ENCODE measurements around the gene CDC42BPA. TPM values are rescaled to one million over a fixed set of nuclear protein-coding genes. Genes with fewer than 3 reads are reported as not detected.
"Not testable (repeated sequence)": the region's sequence is repeated elsewhere in the genome, so short reads cannot be mapped to it uniquely, and the experiment has no call there.

The CDC42BPA gene
- total RNA-seq, 2 donors from 2014 or later: 26.4 to 36.6 TPM

DNA sequence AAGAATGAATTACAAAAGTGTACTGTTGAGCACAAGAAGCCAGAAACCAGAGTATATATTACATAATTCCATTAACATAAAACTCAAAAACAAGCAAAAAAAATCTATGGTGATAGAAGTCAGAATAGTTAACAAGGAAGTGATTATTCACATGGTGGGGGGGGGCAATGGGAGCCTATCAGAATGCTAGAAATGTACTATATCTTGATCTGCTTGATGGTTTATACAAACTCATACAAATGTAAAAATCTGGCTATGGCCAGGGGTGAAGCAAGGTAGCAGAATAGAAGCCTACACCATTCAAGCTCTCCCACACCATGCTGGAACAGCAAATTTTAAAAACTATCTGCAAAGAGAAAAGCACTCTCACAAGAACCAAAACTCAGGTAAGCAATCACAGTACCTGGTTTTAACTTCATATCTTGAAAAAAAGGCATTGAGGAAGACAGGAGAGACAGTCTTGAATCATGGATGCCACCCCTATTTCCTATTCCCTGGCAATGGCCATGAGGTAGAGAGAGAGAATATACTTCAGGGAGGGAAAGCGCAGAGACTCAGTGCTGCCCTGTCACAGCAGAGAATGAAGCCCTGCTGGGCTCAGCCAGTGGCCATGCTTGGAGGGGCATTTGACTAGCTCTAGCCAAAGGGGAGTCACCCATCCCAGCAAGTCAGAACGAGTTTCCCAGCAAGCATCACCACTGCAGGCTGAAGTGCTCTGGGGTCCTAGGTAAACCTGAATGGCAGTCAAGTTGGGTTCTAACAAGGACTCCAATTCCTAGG, 73.8 kb downstream of the CDC42BPA start:
- TF ChIP-seq, protein P1, sequence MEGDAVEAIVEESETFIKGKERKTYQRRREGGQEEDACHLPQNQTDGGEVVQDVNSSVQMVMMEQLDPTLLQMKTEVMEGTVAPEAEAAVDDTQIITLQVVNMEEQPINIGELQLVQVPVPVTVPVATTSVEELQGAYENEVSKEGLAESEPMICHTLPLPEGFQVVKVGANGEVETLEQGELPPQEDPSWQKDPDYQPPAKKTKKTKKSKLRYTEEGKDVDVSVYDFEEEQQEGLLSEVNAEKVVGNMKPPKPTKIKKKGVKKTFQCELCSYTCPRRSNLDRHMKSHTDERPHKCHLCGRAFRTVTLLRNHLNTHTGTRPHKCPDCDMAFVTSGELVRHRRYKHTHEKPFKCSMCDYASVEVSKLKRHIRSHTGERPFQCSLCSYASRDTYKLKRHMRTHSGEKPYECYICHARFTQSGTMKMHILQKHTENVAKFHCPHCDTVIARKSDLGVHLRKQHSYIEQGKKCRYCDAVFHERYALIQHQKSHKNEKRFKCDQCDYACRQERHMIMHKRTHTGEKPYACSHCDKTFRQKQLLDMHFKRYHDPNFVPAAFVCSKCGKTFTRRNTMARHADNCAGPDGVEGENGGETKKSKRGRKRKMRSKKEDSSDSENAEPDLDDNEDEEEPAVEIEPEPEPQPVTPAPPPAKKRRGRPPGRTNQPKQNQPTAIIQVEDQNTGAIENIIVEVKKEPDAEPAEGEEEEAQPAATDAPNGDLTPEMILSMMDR (IDR thresholded peaks at IDR 0.05): no peak
- no peak overlapping the region for H3K4me3 ChIP-seq
- H3K27ac ChIP-seq: no peak overlapping the region
- intact Hi-C loops (cut with DNase I): no loop called here
- H3K4me1 ChIP-seq: no peaks in the 10 kb centered on the region
- no peaks in the 10 kb centered on the region for H3K36me3 ChIP-seq
- DNase-seq: no peak
- no peaks in the 10 kb centered on the region for H3K27me3 ChIP-seq
- no peak overlapping the region for H3K9ac ChIP-seq (ENCODE audit: low read depth in 2 of 2, low read length in 2 of 2)
- no peaks in the 10 kb centered on the region for H3K9me3 ChIP-seq

DNA sequence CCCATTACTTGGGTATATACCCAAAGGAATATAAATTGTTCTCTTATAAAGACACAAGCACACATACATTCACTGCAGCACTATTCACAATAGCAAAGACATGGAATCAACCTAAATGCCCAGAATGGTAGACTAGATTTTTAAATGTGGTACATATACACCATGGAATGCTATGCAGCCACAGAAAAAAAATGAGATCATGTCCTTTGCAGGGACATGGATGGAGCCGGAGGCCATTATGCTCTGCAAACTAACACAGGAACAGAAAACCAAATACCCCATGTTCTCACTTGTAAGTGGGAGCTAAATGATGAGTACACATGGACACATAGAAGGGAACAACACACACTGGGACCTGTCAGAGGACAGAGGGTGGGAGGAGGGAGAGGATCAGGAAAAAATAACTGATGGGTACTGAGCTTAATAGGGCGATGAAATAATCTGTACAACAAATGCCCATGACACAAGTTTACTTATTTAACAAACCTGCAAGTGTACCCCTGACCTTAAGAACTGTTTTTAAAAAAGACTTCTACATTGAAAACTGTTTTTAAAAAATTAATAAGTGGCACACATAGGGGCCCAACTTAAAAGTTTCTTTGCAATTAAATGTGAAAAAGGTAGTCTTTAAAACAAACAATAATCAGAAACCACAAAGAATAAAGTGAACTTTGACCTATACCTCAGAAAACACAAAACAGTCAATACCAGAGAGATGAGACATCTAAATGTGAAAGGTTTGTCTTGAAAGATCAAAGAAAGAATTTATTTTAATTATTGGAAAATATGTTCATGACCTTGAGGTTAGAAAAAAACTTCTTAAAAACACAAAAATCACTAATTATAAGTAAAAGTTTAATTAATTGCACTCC, 75.2 kb downstream of the CDC42BPA start:
- no peak overlapping the region for H3K9ac ChIP-seq (ENCODE audit: low read depth in 2 of 2, low read length in 2 of 2)

GRCh38 chr1:227240983-227241382, 77.3 kb downstream of the CDC42BPA start:
- H3K9me3 ChIP-seq: no peaks in the 10 kb centered on the region
- no peak overlapping the region for H3K27ac ChIP-seq
- no peaks in the 10 kb centered on the region for H3K4me1 ChIP-seq
- TF ChIP-seq, protein P1 (IDR thresholded peaks at IDR 0.05): no peak
- no peak overlapping the region for H3K4me3 ChIP-seq
- intact Hi-C loops (cut with DNase I): no loop called here
- DNase-seq: no peak
- H3K27me3 ChIP-seq: no peaks in the 10 kb centered on the region
- no peaks in the 10 kb centered on the region for H3K36me3 ChIP-seq
- no peak overlapping the region for H3K9ac ChIP-seq (ENCODE audit: low read depth in 2 of 2, low read length in 2 of 2)

More for the DNA sequence above, 75.2 kb downstream of the CDC42BPA start:
- no peaks in the 10 kb centered on the region for H3K4me1 ChIP-seq
- TF ChIP-seq, protein P1 (IDR thresholded peaks at IDR 0.05): no peak
- no peaks in the 10 kb centered on the region for H3K9me3 ChIP-seq
- no peak for DNase-seq
- H3K27ac ChIP-seq: no peak overlapping the region
- no peak overlapping the region for H3K4me3 ChIP-seq
- intact Hi-C loops (cut with DNase I): no loop called here
- no peaks in the 10 kb centered on the region for H3K36me3 ChIP-seq
- H3K27me3 ChIP-seq: no peaks in the 10 kb centered on the region

DNA sequence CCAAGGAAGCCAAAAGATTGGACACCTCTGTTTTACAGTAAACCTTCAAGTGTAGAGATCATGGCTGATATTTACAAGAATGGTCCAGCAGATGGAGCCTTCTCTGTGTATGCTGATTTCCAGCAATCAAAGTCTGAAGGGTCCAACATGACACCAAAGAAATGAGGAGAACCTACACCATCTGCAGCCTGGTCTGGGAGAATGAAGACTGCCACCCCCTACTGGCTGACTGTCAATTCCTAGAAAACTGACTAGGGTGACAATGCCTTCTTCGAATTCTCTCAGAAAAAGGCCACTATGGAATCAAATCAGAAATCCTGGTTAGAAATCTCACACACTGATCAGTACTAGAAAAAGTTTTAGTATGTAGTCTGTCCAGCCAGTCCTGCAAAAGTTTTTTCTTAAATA, 83.3 kb downstream of the CDC42BPA start:
- no peaks in the 10 kb centered on the region for H3K9me3 ChIP-seq
- no peak for DNase-seq
- H3K27me3 ChIP-seq: no peaks in the 10 kb centered on the region
- no peak overlapping the region for H3K27ac ChIP-seq
- H3K9ac ChIP-seq (ENCODE audit: low read depth in 2 of 2, low read length in 2 of 2): no peak overlapping the region
- intact Hi-C loops (cut with DNase I): loop anchor here (2.0 kb wide), 1 partner anchor 204 kb away; no protein-coding TSS in a partner anchor
- TF ChIP-seq, protein P1 (IDR thresholded peaks at IDR 0.05): peak; percentile 36
- no peaks in the 10 kb centered on the region for H3K4me1 ChIP-seq
- no peak overlapping the region for H3K4me3 ChIP-seq
- H3K36me3 ChIP-seq: no peaks in the 10 kb centered on the region

DNA sequence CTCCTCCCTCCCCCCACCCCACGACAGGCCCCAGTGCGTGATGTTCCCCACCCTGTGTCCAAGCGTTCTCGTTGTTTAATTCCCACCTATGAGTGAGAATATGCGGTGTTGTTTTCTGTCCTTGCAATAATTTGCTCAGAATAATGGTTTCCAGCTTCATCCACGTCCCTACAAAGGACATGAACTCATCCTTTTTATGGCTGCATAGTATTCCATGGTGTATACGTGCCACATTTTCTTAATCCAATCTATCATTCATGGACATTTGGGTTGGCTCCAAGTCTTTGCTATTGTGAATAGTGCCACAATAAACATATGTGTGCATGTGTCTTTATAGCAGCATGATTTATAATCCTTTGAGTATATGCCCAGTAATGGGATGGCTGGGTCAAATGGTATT, 87.2 kb downstream of the CDC42BPA start:
- H3K9ac ChIP-seq (ENCODE audit: low read depth in 2 of 2, low read length in 2 of 2); H3K27me3 ChIP-seq; DNase-seq; H3K9me3 ChIP-seq; H3K4me1 ChIP-seq; H3K36me3 ChIP-seq; H3K27ac ChIP-seq; intact Hi-C loops (cut with DNase I); H3K4me3 ChIP-seq: not testable (repeated sequence)

All from colonic mucosa (tissue), 4 donors.